Measurements from ENCODE around the gene DENND5B.
"Not testable (repeated sequence)": the region's sequence is repeated elsewhere in the genome, so short reads cannot be mapped to it uniquely, and the experiment has no call there.

The DENND5B gene

DNA sequence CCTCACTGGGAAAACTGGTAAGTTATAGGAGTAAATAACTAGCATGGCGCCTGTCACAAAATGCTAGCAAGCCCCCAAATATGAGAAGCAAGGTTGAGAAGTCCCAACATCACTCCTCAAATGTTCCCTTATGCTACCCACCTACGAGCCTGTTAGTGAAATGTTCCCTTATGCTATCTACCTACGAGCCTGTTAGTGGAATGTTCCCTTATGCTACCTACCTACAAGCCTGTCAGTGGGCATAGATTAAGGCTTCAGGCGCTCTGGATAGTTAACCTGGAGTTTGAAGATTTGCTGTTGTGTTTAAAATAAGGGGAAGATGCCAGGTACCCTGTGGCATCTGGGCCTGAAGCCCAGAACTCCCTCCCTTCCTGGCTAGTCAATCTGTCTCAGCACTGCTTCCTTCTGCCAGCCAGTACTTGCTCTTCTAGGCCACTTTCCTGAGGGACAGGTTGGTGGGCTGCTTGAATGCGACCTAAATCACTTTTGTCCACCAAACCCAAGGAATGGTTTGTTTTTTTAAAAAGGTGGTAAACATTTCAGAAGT is 197.9 kb downstream of the DENND5B start:
- Histone ChIP-seq H3K4me3 (ENCODE audit: low read length) (no peak overlapping the region), H3K4me2 (ENCODE audit: low read length) (no peak overlapping the region), H3K27me3 (ENCODE audit: control insufficient read depth, insufficient read depth, low read length) (no peaks in the 10 kb centered on the region), H3K4me1 (ENCODE audit: control insufficient read depth, insufficient read depth, low read length) (no peaks in the 10 kb centered on the region), H3K9me3 (replicated peaks; ENCODE audit: low read length) (no peaks in the 10 kb centered on the region), H3K9ac (ENCODE audit: low read depth, low read length) (no peak overlapping the region), H3K36me3 (ENCODE audit: insufficient read depth, low read length) (no peaks in the 10 kb centered on the region)

DNA sequence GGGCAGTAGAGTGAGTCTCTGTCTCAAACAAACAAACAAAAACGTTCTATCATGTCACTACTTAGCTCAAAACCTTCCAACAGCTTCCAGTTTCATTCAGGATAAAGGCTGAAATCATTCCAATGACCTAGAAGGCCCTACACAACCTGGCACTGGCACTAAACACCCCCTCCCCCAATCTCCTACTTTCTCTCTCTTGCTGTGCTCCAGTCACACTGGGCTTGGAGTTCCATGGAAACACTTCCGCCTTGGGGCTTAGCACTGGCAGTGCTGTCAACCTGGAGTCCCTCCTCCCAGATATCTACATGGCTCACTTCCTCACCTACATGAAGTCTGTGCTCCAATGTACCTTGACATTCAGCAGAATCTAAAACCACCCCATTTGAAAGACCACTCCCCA is 199.9 kb downstream of the DENND5B start:
- H3K4me3 ChIP-seq (ENCODE audit: low read length), result no peak overlapping the region

DNA sequence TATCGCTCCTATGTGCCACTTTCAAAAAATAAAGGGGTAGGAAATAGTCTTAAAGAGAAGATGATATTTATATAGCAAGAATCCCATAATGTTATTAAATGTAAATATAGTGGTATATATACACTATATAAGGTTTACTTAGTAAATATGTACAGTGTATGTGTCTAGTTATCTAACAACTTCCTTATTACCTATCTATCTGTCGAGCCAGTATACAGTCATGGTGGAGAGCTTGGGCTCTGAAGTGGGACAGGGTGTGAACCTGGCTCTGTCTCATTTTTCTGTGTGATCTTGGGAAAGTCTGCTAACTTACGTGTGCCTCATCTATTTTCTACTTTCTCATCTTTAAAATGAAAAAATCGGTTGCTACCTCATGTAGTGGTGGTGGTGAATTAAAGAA is 202.2 kb downstream of the DENND5B start:
- Histone ChIP-seq H3K9ac (ENCODE audit: low read depth, low read length) (no peak overlapping the region), H3K9me3 (replicated peaks; ENCODE audit: low read length) (no peaks in the 10 kb centered on the region), H3K27me3 (ENCODE audit: control insufficient read depth, insufficient read depth, low read length) (no peaks in the 10 kb centered on the region), H3K4me2 (ENCODE audit: low read length) (no peak overlapping the region), H3K4me3 (ENCODE audit: low read length) (no peak overlapping the region), H3K36me3 (ENCODE audit: insufficient read depth, low read length) (peaks cover 2% of the 10 kb centered on the region), H3K4me1 (ENCODE audit: control insufficient read depth, insufficient read depth, low read length) (no peaks in the 10 kb centered on the region)

More for the DNA sequence above, 199.9 kb downstream of the DENND5B start:
- H3K9ac ChIP-seq (ENCODE audit: low read depth, low read length), result no peak overlapping the region
- H3K36me3 ChIP-seq (ENCODE audit: insufficient read depth, low read length), result peaks cover 2% of the 10 kb centered on the region
- H3K9me3 ChIP-seq (replicated peaks; ENCODE audit: low read length), result no peaks in the 10 kb centered on the region
- no peak overlapping the region for H3K4me2 ChIP-seq (ENCODE audit: low read length)
- no peaks in the 10 kb centered on the region for H3K27me3 ChIP-seq (ENCODE audit: control insufficient read depth, insufficient read depth, low read length)
- no peaks in the 10 kb centered on the region for H3K4me1 ChIP-seq (ENCODE audit: control insufficient read depth, insufficient read depth, low read length)

DNA sequence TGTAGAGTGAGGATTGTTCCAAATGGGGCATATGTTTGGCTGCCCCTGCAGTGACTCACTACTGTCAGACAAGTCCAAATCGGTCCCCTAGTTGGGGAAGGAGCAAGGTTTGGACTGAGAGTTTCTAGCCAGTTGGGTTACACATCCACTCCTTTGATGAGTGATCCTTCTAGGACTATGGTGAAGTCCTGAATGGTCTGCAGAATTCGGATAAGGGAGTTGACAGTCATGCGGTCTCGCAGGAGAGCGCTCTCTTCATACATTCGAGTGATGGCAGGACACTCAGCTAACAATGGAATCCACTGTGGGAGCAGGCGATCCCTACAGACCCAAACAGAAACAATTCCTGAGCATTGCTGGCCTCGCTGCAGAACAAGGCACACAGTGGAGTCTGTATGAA is 203.5 kb downstream of the DENND5B start:
- Histone ChIP-seq H3K9me3 (replicated peaks; ENCODE audit: low read length) (no peaks in the 10 kb centered on the region), H3K4me3 (ENCODE audit: low read length) (no peak overlapping the region), H3K9ac (ENCODE audit: low read depth, low read length) (no peak overlapping the region), H3K4me1 (ENCODE audit: control insufficient read depth, insufficient read depth, low read length) (no peaks in the 10 kb centered on the region), H3K4me2 (ENCODE audit: low read length) (no peak overlapping the region), H3K27me3 (ENCODE audit: control insufficient read depth, insufficient read depth, low read length) (no peaks in the 10 kb centered on the region), H3K36me3 (ENCODE audit: insufficient read depth, low read length) (peaks cover 2% of the 10 kb centered on the region)

DNA sequence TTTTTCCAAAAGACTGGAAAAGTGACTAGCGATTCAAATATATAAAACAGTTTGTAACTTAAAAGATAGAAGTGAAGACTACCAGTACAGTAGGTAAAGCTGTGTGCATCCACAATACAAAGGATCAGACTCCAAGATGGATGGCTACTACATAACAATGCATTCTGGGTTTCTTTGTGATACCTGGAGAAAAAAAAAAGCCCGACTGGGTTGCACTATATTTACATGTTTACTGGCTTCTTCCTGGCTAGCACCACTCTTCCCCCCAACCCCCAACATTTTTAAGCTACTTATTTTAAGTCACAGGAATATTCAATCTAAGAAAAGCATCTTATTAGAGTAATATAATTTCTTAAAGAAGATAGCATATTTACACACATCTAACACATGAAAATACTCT is 203.9 kb downstream of the DENND5B start:
- no peaks in the 10 kb centered on the region for H3K4me1 ChIP-seq (ENCODE audit: control insufficient read depth, insufficient read depth, low read length)
- no peaks in the 10 kb centered on the region for H3K27me3 ChIP-seq (ENCODE audit: control insufficient read depth, insufficient read depth, low read length)
- H3K9me3 ChIP-seq (replicated peaks; ENCODE audit: low read length), result no peaks in the 10 kb centered on the region
- H3K9ac ChIP-seq (ENCODE audit: low read depth, low read length), result no peak overlapping the region
- H3K4me2 ChIP-seq (ENCODE audit: low read length), result no peak overlapping the region
- peaks cover 2% of the 10 kb centered on the region for H3K36me3 ChIP-seq (ENCODE audit: insufficient read depth, low read length)
- no peak overlapping the region for H3K4me3 ChIP-seq (ENCODE audit: low read length)

DNA sequence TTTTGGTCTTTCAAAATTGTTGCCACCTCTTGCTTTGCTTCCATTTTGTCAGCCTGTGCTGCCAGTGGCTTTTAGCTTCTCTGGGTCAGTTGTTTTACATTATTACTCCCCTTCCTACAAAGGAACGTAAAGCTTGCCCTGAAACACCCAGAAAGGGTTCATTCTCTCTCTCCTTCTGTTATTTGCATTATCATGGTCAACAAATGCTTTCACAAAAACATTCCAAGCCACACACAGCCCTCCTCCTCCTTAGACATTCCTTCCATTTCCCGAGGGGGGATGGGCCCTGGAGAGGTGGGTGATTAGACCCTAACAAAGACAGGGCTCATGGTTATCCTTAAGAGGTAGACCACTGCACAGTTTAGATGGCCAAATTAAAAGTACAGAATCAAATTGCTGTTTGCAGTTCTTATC is 204.6 kb downstream of the DENND5B start:
- H3K4me2 ChIP-seq (ENCODE audit: low read length), result no peak overlapping the region
- no peaks in the 10 kb centered on the region for H3K9me3 ChIP-seq (replicated peaks; ENCODE audit: low read length)
- H3K9ac ChIP-seq (ENCODE audit: low read depth, low read length), result no peak overlapping the region
- H3K4me3 ChIP-seq (ENCODE audit: low read length), result no peak overlapping the region
- no peaks in the 10 kb centered on the region for H3K27me3 ChIP-seq (ENCODE audit: control insufficient read depth, insufficient read depth, low read length)
- peaks cover 2% of the 10 kb centered on the region for H3K36me3 ChIP-seq (ENCODE audit: insufficient read depth, low read length)
- no peaks in the 10 kb centered on the region for H3K4me1 ChIP-seq (ENCODE audit: control insufficient read depth, insufficient read depth, low read length)

DNA sequence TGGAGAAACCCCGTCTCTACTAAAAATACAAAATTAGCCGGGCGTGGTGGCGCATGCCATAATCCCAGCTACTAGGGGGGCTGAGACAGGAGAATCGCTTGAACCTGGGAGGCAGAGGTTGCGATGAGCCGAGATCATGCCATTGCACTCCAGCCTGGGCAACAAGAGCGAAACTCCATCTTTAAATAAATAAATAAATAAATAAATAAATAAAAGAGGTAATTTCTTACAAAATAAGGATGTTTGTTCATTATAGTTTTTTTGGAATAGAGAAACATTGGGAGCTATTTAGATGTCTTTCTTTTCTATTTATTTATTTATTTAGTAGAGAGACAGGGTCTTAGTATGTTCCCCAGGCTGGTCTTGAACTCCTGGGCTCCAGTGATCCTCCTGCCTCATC is 213.7 kb downstream of the DENND5B start:
- not testable (repeated sequence) for H3K9ac ChIP-seq (ENCODE audit: low read depth, low read length); H3K9me3 ChIP-seq (replicated peaks; ENCODE audit: low read length); H3K27me3 ChIP-seq (ENCODE audit: control insufficient read depth, insufficient read depth, low read length); H3K36me3 ChIP-seq (ENCODE audit: insufficient read depth, low read length); H3K4me2 ChIP-seq (ENCODE audit: low read length); H3K4me1 ChIP-seq (ENCODE audit: control insufficient read depth, insufficient read depth, low read length); H3K4me3 ChIP-seq (ENCODE audit: low read length)

DNA sequence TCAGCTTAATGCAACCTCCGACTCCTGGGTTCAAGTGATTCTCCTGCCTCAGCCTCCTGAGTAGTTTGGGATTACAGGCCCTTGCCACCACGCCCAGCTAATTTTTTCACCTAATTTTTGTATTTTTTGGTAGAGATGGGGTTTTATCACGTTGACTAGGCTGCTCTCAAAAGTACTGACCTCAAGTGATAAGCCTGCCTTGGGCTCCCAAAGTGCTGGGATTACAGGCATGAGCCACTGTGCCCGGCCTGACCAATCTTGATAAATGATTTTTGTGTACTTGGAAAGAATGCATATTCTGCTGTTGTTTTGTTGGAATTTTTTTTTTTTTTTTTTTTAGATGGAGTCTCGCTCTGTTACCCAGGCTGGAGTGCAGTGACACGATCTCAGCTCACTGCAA is 215.5 kb downstream of the DENND5B start:
- H3K27me3 ChIP-seq (ENCODE audit: control insufficient read depth, insufficient read depth, low read length); H3K4me3 ChIP-seq (ENCODE audit: low read length); H3K9me3 ChIP-seq (replicated peaks; ENCODE audit: low read length); H3K4me1 ChIP-seq (ENCODE audit: control insufficient read depth, insufficient read depth, low read length); H3K36me3 ChIP-seq (ENCODE audit: insufficient read depth, low read length); H3K9ac ChIP-seq (ENCODE audit: low read depth, low read length); H3K4me2 ChIP-seq (ENCODE audit: low read length): not testable (repeated sequence)

DNA sequence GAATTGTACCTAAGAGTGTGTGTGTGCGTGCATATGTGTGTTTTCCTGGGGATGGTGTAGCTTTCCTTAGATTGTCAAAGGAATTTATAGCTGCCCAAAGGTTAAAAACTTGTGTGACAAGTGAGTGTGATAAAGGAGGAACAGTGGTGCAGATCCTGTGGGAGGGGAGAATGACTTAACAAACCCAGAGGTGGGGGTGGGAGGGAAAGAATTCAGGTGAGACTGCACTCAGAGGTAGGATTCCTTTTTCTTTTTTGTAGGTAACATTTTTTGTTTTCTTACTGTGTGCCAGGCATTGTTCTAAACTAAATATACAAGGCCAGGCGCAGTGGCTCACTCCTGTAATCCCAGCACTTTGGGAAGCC is 219.7 kb downstream of the DENND5B start:
- Histone ChIP-seq H3K36me3 (ENCODE audit: insufficient read depth, low read length) (no peaks in the 10 kb centered on the region), H3K4me3 (ENCODE audit: low read length) (no peak overlapping the region), H3K27me3 (ENCODE audit: control insufficient read depth, insufficient read depth, low read length) (no peaks in the 10 kb centered on the region), H3K9ac (ENCODE audit: low read depth, low read length) (no peak overlapping the region), H3K4me1 (ENCODE audit: control insufficient read depth, insufficient read depth, low read length) (peaks cover 14% of the 10 kb centered on the region), H3K9me3 (replicated peaks; ENCODE audit: low read length) (no peaks in the 10 kb centered on the region), H3K4me2 (ENCODE audit: low read length) (no peak overlapping the region)

DNA sequence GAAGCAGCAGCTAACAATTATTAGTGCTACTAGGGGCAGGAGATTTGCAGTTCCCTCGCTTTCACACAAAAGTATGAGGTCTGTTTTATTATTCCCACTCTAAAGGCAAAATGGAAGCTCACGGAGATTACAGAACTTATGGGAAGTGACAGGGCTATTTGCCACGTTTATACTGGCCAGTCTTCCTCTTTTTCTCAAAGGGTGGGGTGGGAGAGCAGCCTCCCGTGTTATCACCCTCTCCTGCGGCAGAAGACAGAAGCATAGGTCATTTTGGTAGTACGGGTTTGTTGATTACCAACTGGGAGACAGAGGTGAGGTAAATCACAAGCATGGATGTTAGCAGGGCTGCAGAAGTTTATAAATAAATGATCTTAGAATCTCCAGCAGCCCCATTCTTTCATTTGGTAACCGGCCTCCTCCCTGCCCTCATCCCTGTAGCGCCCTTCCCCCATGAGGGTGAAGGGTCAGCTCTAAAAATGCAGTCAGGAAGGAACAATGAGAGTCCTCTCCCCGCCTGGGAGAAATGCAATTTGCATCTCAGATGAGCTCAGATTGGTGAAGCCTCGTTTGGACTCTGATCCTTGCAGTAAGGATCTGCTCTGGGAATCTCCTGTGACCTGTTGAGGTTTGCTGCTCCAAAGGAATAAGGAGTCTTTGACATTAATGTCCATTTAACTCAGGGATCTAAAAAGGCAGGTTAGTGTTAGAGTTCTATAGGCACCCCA is 220.2 kb downstream of the DENND5B start:
- Histone ChIP-seq H3K4me3 (ENCODE audit: low read length) (peak overlapping the region; percentile 60), H3K9ac (ENCODE audit: low read depth, low read length) (peak overlapping the region; percentile 54), H3K27me3 (ENCODE audit: control insufficient read depth, insufficient read depth, low read length) (no peaks in the 10 kb centered on the region)

DNA sequence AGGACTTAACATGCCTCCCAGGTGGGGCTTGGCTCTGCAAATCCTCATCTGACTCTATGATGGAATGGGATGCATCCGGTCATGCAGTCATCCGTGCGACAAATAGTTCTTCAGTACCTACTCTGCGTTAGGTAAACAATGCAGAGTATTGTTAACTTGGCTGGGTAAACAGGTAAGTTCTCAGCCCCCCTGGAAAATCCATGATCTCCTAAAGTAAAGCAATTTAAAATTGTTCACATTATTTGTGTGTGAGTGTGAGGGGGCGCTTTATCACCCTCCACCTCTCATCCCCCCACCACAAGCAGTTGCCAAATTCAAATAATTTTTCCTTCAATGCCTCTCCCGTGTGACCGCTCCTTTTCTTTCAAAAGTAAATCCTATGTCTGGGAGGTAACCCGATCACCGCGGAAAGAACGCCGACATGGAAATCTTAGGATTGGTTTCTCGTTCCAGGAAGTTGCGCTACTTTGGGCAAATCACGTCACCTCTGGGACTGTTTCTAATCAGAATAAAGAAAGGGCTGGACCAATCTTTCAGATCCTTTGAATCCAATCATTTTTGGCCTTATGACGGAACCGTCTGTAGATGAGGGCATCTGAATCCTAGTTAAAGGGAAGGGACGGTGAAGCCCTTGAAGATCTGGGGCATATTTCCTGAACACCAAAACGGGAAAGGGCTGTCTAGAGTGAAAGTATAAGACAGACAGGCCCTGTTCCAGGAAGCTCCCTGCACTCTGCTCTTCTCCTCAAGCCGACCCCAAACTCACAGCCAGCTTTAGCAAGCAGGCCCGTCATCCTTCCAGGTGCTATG is 221.0 kb downstream of the DENND5B start:
- no peaks in the 10 kb centered on the region for H3K9me3 ChIP-seq (replicated peaks; ENCODE audit: low read length)
- peak overlapping the region; percentile 54 for H3K9ac ChIP-seq (ENCODE audit: low read depth, low read length)
- peak overlapping the region; percentile 60 for H3K4me3 ChIP-seq (ENCODE audit: low read length)

More for the DNA sequence above, 220.2 kb downstream of the DENND5B start:
- Histone ChIP-seq H3K4me1 (ENCODE audit: control insufficient read depth, insufficient read depth, low read length) (peaks cover 14% of the 10 kb centered on the region), H3K36me3 (ENCODE audit: insufficient read depth, low read length) (no peaks in the 10 kb centered on the region), H3K4me2 (ENCODE audit: low read length) (peak overlapping the region; percentile 77), H3K9me3 (replicated peaks; ENCODE audit: low read length) (no peaks in the 10 kb centered on the region)

More for the DNA sequence above, 221.0 kb downstream of the DENND5B start:
- Histone ChIP-seq H3K36me3 (ENCODE audit: insufficient read depth, low read length) (no peaks in the 10 kb centered on the region), H3K27me3 (ENCODE audit: control insufficient read depth, insufficient read depth, low read length) (no peaks in the 10 kb centered on the region), H3K4me1 (ENCODE audit: control insufficient read depth, insufficient read depth, low read length) (peaks cover 14% of the 10 kb centered on the region), H3K4me2 (ENCODE audit: low read length) (peak overlapping the region; percentile 77)

Measured in skeletal muscle satellite cell (primary cell).